A673 (cell line): ENCODE data around the gene ESPN.

ENCODE experiments used
- CTCF ChIP-seq: fragments of 300-800, 200-600 bp; sonication (generic); conservative IDR thresholded peaks from 2 replicates; pipeline ENCODE4 v1.5.1; 2017; ENCODE audit warnings: low read depth, mild to moderate bottlenecking, antibody characterized with exemption, low read length, moderate library complexity, mixed read lengths
- EZH2 ChIP-seq: fragments of 200-600 bp; sonication (generic); IDR thresholded peaks from 2 replicates; pipeline ENCODE4 v1.6.1; 2017; ENCODE audit warnings: borderline replicate concordance, low read depth, mild to moderate bottlenecking, mixed read lengths, antibody characterized with exemption, low read length; ENCODE audit not compliant: poor library complexity, severe bottlenecking

- TF ChIP-seq CTCF (no peak), EZH2 (no peak)
These were observed 8.3 kb upstream of the ESPN start for GRCh38 chr1:6416295-6416656.
